Vagina (tissue), 2 donors: Measurements from ENCODE around the gene FHIT.

Source experiments
- CTCF ChIP-seq, 3 experiments: fragments of 450-650 bp in 2 of 3; fragments of 200-600 bp in 1 of 3; sonication (generic) in 1 of 3; IDR thresholded peaks; one replicate each; pipeline ENCODE4 v1.5.1; 2017 to 2019; ENCODE audit warnings: antibody characterized with exemption in 3 of 3, mild to moderate bottlenecking in 2 of 3, moderate library complexity in 2 of 3
- POLR2A ChIP-seq, 2 donors: fragments of 450-650 bp; IDR thresholded peaks; one replicate each; pipeline ENCODE4 v1.6.1; 2017; ENCODE audit warnings: antibody characterized with exemption in 2 of 2, mild to moderate bottlenecking in 2 of 2, moderate library complexity in 2 of 2

GRCh38 chr3:60932643-60933042 is 318.6 kb downstream of the FHIT start:
- TF ChIP-seq POLR2A (IDR thresholded peaks at IDR 0.05) (no peak), CTCF (IDR thresholded peaks at IDR 0.05) (no peak)
